Measurements from ENCODE around the gene ARSA.

ARSA gene

DNA sequence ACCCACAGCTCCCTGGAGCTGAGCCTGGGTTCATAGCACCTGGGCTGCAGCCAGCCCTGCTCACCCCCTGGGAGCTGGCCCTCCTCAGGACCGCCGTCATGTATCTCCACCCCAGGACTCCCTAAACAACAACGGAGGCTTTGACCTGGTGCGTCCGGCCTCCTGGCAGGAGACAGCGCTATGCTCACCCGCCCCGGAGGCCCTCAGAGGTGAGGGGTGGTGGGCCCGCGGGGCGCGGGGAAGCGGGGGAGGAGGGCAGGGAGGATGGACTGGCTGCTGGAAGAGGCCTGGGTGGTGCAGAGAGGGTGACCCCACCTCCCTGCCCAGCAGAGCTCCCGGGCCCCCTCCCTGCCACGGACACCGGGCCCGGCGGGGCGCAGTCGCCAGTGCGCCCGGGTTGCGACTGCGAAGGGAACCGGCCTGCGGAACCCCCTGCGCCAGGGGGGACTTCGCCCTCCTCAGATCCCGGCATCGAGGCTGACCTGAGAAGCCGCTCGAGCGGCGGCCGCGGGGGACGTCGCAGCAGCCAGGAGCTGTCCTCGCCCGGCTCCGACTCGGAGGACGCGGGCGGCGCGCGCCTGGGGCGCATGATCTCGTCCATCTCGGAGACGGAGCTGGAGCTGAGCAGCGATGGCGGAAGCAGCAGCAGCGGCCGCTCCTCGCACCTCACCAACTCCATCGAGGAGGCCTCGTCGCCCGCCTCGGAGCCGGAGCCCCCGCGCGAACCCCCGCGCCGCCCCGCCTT, 24.3 kb downstream of the ARSA start:
- Histone ChIP-seq H3K27me3 (ENCODE audit: control insufficient read depth, insufficient read depth, low read length, poor library complexity, severe bottlenecking) (peaks cover 91% of the 10 kb centered on the region), H3K4me3 (ENCODE audit: insufficient read depth, low read depth, low read length) (no peak overlapping the region), H3K27ac (ENCODE audit: insufficient read depth, low read depth, low read length, poor library complexity, severe bottlenecking) (no peak overlapping the region), H3K36me3 (ENCODE audit: control insufficient read depth, insufficient read depth, low read length) (no peaks in the 10 kb centered on the region), H3K9me3 (ENCODE audit: control insufficient read depth, low read length) (no peaks in the 10 kb centered on the region), H3K4me1 (ENCODE audit: control insufficient read depth, insufficient read depth, low read length) (peaks cover 13% of the 10 kb centered on the region)
- WGBS, 2 experiments, result 30 to 33% methylated on average over 70 of the region's 70 CpGs

DNA sequence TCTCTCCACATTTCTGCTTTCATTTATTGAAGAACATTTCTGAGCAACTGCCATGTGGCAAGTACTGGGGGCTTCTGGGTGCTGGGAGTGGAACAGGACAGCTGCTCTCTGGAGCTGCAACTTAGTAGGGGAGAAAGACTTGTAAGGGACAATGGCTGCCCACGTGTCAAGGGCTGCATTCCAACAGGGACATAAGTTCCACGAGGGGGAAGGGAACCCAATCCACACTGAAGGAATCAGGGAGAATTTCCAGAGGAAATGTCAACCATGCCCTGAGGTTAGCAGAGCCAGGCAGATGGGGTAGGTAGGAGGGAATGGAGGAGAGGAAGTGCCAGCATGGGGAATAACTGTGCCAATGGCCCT, 25.6 kb downstream of the ARSA start:
- H3K9me3 ChIP-seq (ENCODE audit: control insufficient read depth, low read length), result no peaks in the 10 kb centered on the region
- H3K36me3 ChIP-seq (ENCODE audit: control insufficient read depth, insufficient read depth, low read length), result no peaks in the 10 kb centered on the region
- 26 to 28% methylated on average over 2 of the region's 2 CpGs for WGBS, 2 experiments
- no peak overlapping the region for H3K27ac ChIP-seq (ENCODE audit: insufficient read depth, low read depth, low read length, poor library complexity, severe bottlenecking)
- peaks cover 13% of the 10 kb centered on the region for H3K4me1 ChIP-seq (ENCODE audit: control insufficient read depth, insufficient read depth, low read length)
- H3K27me3 ChIP-seq (ENCODE audit: control insufficient read depth, insufficient read depth, low read length, poor library complexity, severe bottlenecking), result peaks cover 95% of the 10 kb centered on the region
- no peak overlapping the region for H3K4me3 ChIP-seq (ENCODE audit: insufficient read depth, low read depth, low read length)

DNA sequence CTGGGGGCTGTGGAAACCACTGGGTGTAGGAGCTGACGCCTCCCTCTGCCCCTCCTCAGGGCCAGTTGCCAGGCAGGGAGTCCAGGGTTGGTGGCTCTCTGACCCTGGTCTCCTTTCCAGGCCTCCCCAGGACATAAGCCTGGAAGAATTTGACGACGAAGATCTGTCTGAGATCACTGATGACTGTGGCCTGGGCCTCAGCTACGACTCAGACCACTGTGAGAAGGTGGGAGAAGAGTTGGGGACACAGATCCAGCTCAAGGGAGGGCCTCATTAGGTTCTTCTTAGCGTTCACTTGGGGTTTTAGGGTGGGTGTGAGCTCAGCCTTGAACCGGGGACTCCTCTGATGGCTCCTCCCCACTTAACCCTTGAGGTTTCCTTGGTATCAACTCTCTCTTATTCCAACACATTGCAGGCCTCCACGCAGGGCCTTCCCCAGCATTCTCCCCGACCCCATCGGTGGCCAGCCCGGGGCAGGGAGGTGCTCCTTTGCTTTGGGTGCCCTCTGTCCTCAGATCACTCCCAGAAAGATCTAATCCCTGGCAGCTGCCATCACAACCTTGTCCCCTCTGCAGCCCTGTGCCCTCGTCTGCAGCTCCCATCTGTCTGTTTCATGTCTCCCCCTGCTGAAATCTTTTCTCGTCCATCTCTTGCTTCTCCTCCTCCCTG, 26.1 kb downstream of the ARSA start:
- Histone ChIP-seq H3K4me3 (ENCODE audit: insufficient read depth, low read depth, low read length) (no peak overlapping the region), H3K27ac (ENCODE audit: insufficient read depth, low read depth, low read length, poor library complexity, severe bottlenecking) (no peak overlapping the region), H3K36me3 (ENCODE audit: control insufficient read depth, insufficient read depth, low read length) (no peaks in the 10 kb centered on the region), H3K4me1 (ENCODE audit: control insufficient read depth, insufficient read depth, low read length) (peaks cover 13% of the 10 kb centered on the region), H3K9me3 (ENCODE audit: control insufficient read depth, low read length) (no peaks in the 10 kb centered on the region), H3K27me3 (ENCODE audit: control insufficient read depth, insufficient read depth, low read length, poor library complexity, severe bottlenecking) (peaks cover 93% of the 10 kb centered on the region)
- WGBS, 2 experiments, result 55 to 57% methylated on average over 12 of the region's 12 CpGs

DNA sequence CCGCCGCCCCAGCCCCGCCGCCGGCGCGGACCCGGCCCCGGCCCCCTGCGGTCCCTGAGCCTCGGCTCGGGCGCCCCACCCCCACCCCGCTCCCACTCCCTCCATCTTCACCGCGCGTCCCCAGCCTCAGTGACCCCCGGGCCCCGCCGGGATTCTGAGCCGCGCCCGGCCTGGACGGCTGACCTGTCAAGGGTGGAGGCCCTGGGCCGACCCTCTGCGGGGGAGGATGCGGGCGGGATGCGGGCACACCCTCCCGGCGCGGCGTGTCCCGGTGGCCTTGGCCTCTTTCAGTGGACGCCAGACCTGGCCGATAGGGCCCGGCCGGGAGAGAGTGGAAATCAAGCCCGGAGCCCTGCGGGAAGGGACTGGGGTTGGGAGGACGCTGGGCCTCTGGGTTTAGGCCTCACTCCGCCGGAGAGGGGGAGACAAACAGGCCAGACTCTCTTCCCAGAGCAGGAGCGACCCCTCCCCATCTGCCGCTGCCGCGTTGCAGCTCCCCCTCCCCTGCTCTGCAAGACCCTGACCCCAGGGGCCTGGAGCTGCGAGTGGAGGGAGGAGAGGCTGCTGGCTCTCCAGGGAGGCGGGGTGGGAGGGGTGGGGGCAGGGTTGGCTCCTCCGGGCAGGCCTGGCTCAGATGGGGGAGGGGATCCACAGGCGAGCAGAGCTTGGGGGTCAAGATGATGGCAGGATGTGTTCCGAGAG, 26.8 kb downstream of the ARSA start:
- Histone ChIP-seq H3K36me3 (ENCODE audit: control insufficient read depth, insufficient read depth, low read length) (no peaks in the 10 kb centered on the region), H3K27ac (ENCODE audit: insufficient read depth, low read depth, low read length, poor library complexity, severe bottlenecking) (no peak overlapping the region), H3K9me3 (ENCODE audit: control insufficient read depth, low read length) (no peaks in the 10 kb centered on the region), H3K4me1 (ENCODE audit: control insufficient read depth, insufficient read depth, low read length) (peaks cover 13% of the 10 kb centered on the region), H3K4me3 (ENCODE audit: insufficient read depth, low read depth, low read length) (peak overlapping the region; percentile 31), H3K27me3 (ENCODE audit: control insufficient read depth, insufficient read depth, low read length, poor library complexity, severe bottlenecking) (peaks cover 87% of the 10 kb centered on the region)
- 5 to 6% methylated on average over 49 to 52 of the region's 52 CpGs for WGBS, 2 experiments

DNA sequence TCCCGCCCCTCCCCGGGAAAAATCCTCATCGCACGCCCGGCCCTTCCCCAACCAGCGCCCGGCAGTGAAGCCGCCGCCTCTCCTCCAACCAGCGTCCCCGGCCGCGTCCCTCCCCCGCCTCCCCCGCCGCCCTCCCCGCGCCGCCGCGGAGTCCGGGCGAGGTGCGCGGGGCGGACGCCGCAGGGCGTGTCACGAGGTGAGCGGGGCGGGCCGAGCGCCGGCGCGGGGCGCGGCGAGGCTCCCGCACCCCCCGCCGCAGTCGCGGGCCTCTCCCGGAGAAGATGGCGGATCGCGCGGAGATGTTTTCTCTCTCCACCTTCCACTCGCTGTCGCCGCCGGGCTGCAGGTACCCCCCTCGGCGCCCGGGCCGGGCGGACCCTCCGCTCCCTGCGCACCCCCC, 27.4 kb downstream of the ARSA start, which contains the start of gene MAPK8IP2:
Gene MAPK8IP2 (plus strand): TSS at position 256 of the 400 bp plus-strand sequence. CDS start 26 bp downstream, at position 282.
- Histone ChIP-seq H3K27ac (ENCODE audit: insufficient read depth, low read depth, low read length, poor library complexity, severe bottlenecking) (no peak within 1 kb of the TSS), H3K27me3 (ENCODE audit: control insufficient read depth, insufficient read depth, low read length, poor library complexity, severe bottlenecking) (peaks cover 81% of the 10 kb centered on the region), H3K4me1 (ENCODE audit: control insufficient read depth, insufficient read depth, low read length) (peaks cover 13% of the 10 kb centered on the region), H3K36me3 (ENCODE audit: control insufficient read depth, insufficient read depth, low read length) (no peaks in the 10 kb centered on the region), H3K4me3 (ENCODE audit: insufficient read depth, low read depth, low read length) (peak within 1 kb of the TSS; percentile 31), H3K9me3 (ENCODE audit: control insufficient read depth, low read length) (no peaks in the 10 kb centered on the region)
- 1% methylated on average over 58 to 60 of the region's 61 CpGs for WGBS, 2 experiments

DNA sequence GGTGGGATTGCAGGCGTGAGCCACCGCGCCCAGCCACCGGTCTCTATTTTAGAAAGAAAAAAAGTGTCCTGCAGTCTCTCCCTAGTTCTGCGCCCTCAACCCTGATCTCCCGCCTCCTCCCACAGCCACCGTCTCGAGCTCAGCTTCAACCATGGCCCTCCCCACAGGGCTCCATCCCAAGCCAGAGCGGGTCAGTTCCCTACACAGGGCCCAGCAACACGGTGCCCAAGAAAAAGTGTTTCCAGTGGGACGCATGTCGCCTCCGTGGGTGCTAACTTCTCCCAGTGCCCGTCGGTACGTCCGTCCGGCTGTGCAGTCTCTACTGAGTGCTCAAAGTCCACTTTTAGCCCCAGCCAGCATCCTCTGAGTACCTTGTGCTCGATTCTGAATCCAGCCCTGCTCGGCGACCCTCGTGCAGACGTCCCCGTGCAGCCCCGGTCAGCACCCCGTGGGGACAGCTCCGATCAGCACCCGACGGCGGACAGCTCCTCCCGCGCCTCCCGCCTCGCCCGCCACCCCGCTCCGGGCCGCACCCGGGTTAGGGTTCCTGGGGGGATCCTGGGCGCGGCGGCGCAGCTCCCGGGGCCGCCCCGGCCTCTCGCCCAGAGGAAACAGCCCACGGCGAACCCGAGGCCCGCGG, 28.0 kb downstream of the ARSA start:
- Histone ChIP-seq H3K4me1 (ENCODE audit: control insufficient read depth, insufficient read depth, low read length) (peaks cover 13% of the 10 kb centered on the region), H3K9me3 (ENCODE audit: control insufficient read depth, low read length) (no peaks in the 10 kb centered on the region), H3K27ac (ENCODE audit: insufficient read depth, low read depth, low read length, poor library complexity, severe bottlenecking) (no peak overlapping the region), H3K4me3 (ENCODE audit: insufficient read depth, low read depth, low read length) (no peak overlapping the region), H3K36me3 (ENCODE audit: control insufficient read depth, insufficient read depth, low read length) (no peaks in the 10 kb centered on the region), H3K27me3 (ENCODE audit: control insufficient read depth, insufficient read depth, low read length, poor library complexity, severe bottlenecking) (peaks cover 75% of the 10 kb centered on the region)
- 19 to 20% methylated on average over 52 of the region's 52 CpGs for WGBS, 2 experiments

DNA sequence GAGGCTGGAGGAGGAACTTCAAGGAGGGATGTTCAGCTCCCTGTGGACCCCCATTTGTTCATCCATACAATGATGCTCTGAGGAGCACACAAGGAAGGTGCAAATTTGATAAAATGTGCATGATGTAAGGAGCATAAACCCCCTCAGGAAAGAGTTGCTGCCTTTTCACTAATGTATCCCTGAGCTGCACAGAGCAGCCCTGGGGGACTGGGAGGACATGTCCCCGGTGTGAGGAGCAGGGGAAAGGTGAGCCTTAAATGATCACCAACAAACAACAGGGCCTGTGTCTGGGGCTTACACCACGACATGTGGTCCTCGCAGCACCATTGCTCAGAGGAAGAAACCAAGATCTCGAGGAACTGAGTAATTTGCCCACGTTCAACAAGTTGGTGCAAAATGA, 30.9 kb downstream of the ARSA start:
- Histone ChIP-seq H3K36me3 (ENCODE audit: control insufficient read depth, insufficient read depth, low read length) (no peaks in the 10 kb centered on the region), H3K4me1 (ENCODE audit: control insufficient read depth, insufficient read depth, low read length) (peaks cover 11% of the 10 kb centered on the region), H3K4me3 (ENCODE audit: insufficient read depth, low read depth, low read length) (no peak overlapping the region), H3K9me3 (ENCODE audit: control insufficient read depth, low read length) (no peaks in the 10 kb centered on the region), H3K27ac (ENCODE audit: insufficient read depth, low read depth, low read length, poor library complexity, severe bottlenecking) (no peak overlapping the region), H3K27me3 (ENCODE audit: control insufficient read depth, insufficient read depth, low read length, poor library complexity, severe bottlenecking) (peaks cover 47% of the 10 kb centered on the region)
- WGBS, 2 experiments, result 85 to 90% methylated on average over 5 of the region's 5 CpGs

DNA sequence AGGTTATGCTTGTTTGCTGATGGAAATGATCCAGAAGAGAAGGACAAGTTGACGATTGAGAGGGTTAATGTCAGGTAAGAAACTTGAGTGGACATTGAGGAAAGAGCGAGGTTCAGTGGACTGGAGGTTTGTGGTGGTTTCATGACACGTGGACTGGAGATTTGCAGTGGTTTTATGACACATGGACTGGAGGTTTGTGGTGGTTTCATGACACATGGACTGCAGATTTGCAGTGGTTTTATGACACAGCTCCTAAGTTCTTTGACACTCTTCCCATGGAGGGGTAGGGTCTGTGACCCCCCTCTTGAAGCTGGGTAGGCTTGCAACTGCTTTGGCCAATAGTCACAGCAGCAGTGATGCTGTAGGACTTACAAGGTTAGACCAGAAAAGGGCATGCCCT, 32.8 kb downstream of the ARSA start:
- peaks cover 31% of the 10 kb centered on the region for H3K27me3 ChIP-seq (ENCODE audit: control insufficient read depth, insufficient read depth, low read length, poor library complexity, severe bottlenecking)
- 89 to 90% methylated on average over 3 of the region's 3 CpGs for WGBS, 2 experiments

DNA sequence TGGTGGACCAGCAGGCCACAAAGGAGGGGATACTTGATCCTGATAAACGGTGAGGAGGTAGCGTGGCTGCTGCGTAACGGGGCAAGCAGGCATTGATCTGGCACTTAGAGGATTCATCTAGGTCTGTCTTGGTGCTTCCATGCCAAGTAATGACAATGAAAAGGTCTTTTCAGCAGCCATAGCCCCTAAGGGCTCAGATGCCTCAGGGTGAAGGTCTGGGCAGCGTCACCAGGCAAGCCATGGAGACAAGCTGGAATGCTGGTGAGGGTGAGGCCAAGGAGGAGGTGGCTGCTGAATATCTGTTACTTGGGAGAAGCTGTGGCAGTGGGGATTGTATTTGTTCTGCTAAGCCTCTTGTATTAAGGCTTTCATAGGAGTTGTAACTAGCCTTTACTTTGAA, 40.5 kb downstream of the ARSA start:
- Histone ChIP-seq H3K27me3 (ENCODE audit: control insufficient read depth, insufficient read depth, low read length, poor library complexity, severe bottlenecking) (peaks cover 3% of the 10 kb centered on the region), H3K9me3 (ENCODE audit: control insufficient read depth, low read length) (no peaks in the 10 kb centered on the region), H3K36me3 (ENCODE audit: control insufficient read depth, insufficient read depth, low read length) (no peaks in the 10 kb centered on the region), H3K27ac (ENCODE audit: insufficient read depth, low read depth, low read length, poor library complexity, severe bottlenecking) (no peak overlapping the region), H3K4me1 (ENCODE audit: control insufficient read depth, insufficient read depth, low read length) (peaks cover 5% of the 10 kb centered on the region), H3K4me3 (ENCODE audit: insufficient read depth, low read depth, low read length) (no peak overlapping the region)
- 93 to 94% methylated on average over 5 of the region's 5 CpGs for WGBS, 2 experiments

More for the DNA sequence above, 32.8 kb downstream of the ARSA start:
- H3K9me3 ChIP-seq (ENCODE audit: control insufficient read depth, low read length), result no peaks in the 10 kb centered on the region
- no peaks in the 10 kb centered on the region for H3K4me1 ChIP-seq (ENCODE audit: control insufficient read depth, insufficient read depth, low read length)
- no peaks in the 10 kb centered on the region for H3K36me3 ChIP-seq (ENCODE audit: control insufficient read depth, insufficient read depth, low read length)
- H3K27ac ChIP-seq (ENCODE audit: insufficient read depth, low read depth, low read length, poor library complexity, severe bottlenecking), result no peak overlapping the region
- no peak overlapping the region for H3K4me3 ChIP-seq (ENCODE audit: insufficient read depth, low read depth, low read length)

DNA sequence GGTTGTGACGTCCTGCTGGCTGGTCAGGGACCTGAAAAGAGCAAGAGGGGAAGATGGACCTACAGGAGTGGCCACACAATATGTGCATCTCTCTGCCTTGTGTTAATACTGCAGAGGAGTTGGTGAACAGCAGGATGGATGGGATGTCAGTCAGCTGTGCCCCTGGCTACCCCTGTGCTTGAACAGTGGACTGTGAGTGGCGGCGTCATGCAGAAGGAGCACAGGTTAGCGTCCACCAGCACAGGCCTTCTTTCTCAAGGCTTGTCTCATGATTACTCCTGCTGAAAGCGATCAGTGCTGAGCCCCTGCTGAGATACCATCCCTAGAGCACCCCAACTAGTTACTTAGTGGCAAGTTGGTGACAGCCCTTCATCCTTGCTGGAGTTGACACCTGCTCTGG, 41.5 kb downstream of the ARSA start:
- Histone ChIP-seq H3K4me3 (ENCODE audit: insufficient read depth, low read depth, low read length) (no peak overlapping the region), H3K27ac (ENCODE audit: insufficient read depth, low read depth, low read length, poor library complexity, severe bottlenecking) (no peak overlapping the region), H3K36me3 (ENCODE audit: control insufficient read depth, insufficient read depth, low read length) (no peaks in the 10 kb centered on the region), H3K27me3 (ENCODE audit: control insufficient read depth, insufficient read depth, low read length, poor library complexity, severe bottlenecking) (peaks cover 3% of the 10 kb centered on the region), H3K9me3 (ENCODE audit: control insufficient read depth, low read length) (no peaks in the 10 kb centered on the region), H3K4me1 (ENCODE audit: control insufficient read depth, insufficient read depth, low read length) (peaks cover 5% of the 10 kb centered on the region)
- 80 to 85% methylated on average over 5 of the region's 5 CpGs for WGBS, 2 experiments

All from ectodermal cell (in vitro differentiated cells).